Measurements from ENCODE around the gene GRIN2D. TPM values are rescaled to one million over a fixed set of nuclear protein-coding genes. Genes with fewer than 3 reads are reported as not detected.

The GRIN2D gene
- total and polyA plus RNA-seq, 2 experiments from 2014 or later, result 3.2 to 3.5 TPM

GRCh38 chr19:48350856-48351255 lies 42.6 kb upstream of the GRIN2D start:
- TF ChIP-seq, protein P1, sequence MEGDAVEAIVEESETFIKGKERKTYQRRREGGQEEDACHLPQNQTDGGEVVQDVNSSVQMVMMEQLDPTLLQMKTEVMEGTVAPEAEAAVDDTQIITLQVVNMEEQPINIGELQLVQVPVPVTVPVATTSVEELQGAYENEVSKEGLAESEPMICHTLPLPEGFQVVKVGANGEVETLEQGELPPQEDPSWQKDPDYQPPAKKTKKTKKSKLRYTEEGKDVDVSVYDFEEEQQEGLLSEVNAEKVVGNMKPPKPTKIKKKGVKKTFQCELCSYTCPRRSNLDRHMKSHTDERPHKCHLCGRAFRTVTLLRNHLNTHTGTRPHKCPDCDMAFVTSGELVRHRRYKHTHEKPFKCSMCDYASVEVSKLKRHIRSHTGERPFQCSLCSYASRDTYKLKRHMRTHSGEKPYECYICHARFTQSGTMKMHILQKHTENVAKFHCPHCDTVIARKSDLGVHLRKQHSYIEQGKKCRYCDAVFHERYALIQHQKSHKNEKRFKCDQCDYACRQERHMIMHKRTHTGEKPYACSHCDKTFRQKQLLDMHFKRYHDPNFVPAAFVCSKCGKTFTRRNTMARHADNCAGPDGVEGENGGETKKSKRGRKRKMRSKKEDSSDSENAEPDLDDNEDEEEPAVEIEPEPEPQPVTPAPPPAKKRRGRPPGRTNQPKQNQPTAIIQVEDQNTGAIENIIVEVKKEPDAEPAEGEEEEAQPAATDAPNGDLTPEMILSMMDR (IDR thresholded peaks at IDR 0.05; ENCODE audit: low read depth, low read length), result no peak
- Histone ChIP-seq H3K4me1 (ENCODE audit: low read depth) (no peaks in the 10 kb centered on the region), H3K4me3 (no peak overlapping the region), H3K36me3 (no peaks in the 10 kb centered on the region), H3K27ac (no peak overlapping the region), H3K9me3 (ENCODE audit: low read depth) (no peaks in the 10 kb centered on the region), H3K27me3 (no peaks in the 10 kb centered on the region)
- DNase-seq (ENCODE audit: low read depth in 1 of 2, low spot score in 1 of 2), result no peak

DNA sequence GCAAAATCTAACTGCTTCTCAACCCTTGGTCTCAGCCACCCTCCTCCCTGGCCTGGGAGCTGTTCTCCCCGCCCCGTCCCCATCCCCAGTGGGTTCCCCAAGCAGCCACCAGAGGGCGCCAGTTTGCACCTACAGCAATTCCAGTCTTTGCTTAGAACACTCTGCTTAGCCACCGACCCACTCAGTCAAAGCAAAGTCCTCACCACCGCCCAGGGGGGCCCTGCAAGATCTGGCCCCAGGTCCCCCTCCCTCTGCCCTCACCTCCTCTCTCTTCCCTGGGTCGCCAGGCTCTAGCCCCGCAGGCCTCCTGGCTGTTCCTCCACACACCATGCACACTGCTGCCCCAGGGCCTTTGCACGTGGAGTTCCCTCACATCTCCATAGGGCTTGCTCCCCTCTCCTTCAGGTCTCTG lies 42.1 kb upstream of the GRIN2D start:
- no peaks in the 10 kb centered on the region for H3K27me3 ChIP-seq
- no peaks in the 10 kb centered on the region for H3K4me1 ChIP-seq (ENCODE audit: low read depth)
- no peak overlapping the region for H3K27ac ChIP-seq
- TF ChIP-seq, protein P1 (IDR thresholded peaks at IDR 0.05; ENCODE audit: low read depth, low read length), result peak; percentile 83
- peak; percentile 66 to 69 for DNase-seq (ENCODE audit: low read depth in 1 of 2, low spot score in 1 of 2)
- no peaks in the 10 kb centered on the region for H3K9me3 ChIP-seq (ENCODE audit: low read depth)
- H3K36me3 ChIP-seq, result no peaks in the 10 kb centered on the region
- no peak overlapping the region for H3K4me3 ChIP-seq

DNA sequence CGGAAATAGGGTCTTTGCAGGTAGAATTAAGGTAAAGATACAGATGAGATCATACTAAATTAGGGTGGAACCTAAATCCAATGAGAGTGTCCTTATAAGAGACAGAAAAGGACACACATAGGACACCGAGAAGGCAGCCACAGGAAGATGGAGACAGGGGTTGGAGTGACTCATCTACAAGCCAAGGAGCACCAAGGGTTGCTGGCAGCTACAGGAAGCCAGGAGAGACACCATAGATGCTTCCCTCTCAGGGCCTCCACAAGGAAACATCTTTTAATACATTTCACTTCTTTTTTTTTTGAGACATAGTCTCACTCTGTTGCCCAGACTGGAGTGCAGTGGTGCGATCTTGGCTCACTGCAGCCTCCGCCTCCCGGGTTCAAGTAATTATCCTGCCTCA lies 39.8 kb upstream of the GRIN2D start:
- no peaks in the 10 kb centered on the region for H3K36me3 ChIP-seq
- H3K9me3 ChIP-seq (ENCODE audit: low read depth), result no peaks in the 10 kb centered on the region
- H3K4me1 ChIP-seq (ENCODE audit: low read depth), result no peaks in the 10 kb centered on the region
- no peak for DNase-seq (ENCODE audit: low read depth in 1 of 2, low spot score in 1 of 2)
- TF ChIP-seq, protein P1 (IDR thresholded peaks at IDR 0.05; ENCODE audit: low read depth, low read length), result no peak
- H3K27me3 ChIP-seq, result no peaks in the 10 kb centered on the region
- no peak overlapping the region for H3K4me3 ChIP-seq
- no peak overlapping the region for H3K27ac ChIP-seq

DNA sequence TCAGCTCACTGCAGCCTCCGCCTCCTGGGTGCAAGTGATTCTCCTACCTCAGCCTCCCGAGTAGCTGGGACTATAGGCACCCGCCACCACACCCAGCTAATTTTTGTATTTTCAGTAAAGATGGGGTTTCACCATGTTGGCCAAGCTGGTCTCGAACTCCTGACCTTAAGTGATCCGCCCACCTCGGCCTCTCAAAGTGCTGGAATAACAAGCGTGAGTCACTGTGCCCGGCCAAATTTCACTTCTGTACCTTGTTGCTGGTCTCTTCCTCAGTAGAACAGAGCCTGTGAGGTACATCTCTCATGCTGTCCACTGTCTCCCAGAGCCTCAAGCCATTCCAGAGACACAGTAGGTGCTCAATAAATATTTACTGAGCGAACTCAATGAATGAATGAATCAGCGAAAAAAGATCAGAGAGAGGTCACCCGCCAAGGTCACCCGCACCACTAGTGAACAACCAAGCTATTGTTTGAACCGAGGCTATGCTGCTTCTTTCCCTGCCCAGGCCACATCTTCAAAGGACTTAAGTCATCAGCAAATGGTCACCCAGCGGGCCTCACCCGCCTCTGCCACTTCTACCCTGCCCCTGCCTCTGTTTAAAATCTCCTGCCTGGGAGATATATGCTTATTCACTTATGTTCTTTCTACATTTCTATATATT lies 39.0 kb upstream of the GRIN2D start:
- Histone ChIP-seq H3K27ac (no peak overlapping the region), H3K4me3 (no peak overlapping the region), H3K9me3 (ENCODE audit: low read depth) (no peaks in the 10 kb centered on the region), H3K4me1 (ENCODE audit: low read depth) (no peaks in the 10 kb centered on the region), H3K27me3 (no peaks in the 10 kb centered on the region), H3K36me3 (no peaks in the 10 kb centered on the region)
- TF ChIP-seq, protein P1 (IDR thresholded peaks at IDR 0.05; ENCODE audit: low read depth, low read length), result no peak
- no peak for DNase-seq (ENCODE audit: low read depth in 1 of 2, low spot score in 1 of 2)

DNA sequence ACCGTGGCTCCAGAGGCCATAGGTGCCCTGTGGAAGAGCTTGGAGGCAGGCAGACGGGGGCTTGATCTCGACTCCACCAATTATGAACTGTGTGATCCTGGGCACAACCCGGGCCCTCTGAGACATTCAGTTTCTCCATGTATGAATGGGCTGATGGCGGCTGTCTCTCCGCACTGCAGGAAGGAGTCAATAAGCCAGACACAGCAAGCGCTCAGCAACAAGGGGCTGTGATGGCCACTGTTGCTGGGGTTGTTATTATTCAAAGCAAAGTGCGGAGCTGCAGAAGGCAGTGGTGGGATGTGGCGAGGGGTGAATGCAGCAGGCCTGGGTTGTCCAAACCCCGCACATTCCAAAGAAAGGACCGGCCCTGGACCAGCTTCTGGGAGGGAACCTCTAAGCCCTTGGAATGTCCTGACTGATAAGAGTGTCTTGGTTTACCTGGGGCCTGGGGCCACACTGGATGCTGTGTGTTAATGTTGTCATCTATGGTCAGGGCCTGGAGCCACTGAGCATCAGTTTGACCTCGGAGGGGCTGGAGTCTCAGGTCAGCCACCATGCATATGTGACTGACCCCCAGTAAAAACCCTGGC lies 38.0 kb upstream of the GRIN2D start:
- Histone ChIP-seq H3K4me1 (ENCODE audit: low read depth) (no peaks in the 10 kb centered on the region), H3K27me3 (no peaks in the 10 kb centered on the region), H3K4me3 (no peak overlapping the region), H3K36me3 (no peaks in the 10 kb centered on the region), H3K9me3 (ENCODE audit: low read depth) (no peaks in the 10 kb centered on the region), H3K27ac (no peak overlapping the region)
- TF ChIP-seq, protein P1 (IDR thresholded peaks at IDR 0.05; ENCODE audit: low read depth, low read length), result no peak
- DNase-seq (ENCODE audit: low read depth in 1 of 2, low spot score in 1 of 2), result no peak

Data from cardiac muscle cell (in vitro differentiated cells and primary cell).